HG03460 (cell line): ENCODE measurements around the gene SYNPO2L.
"Not testable (repeated sequence)": the region's sequence is repeated elsewhere in the genome, so short reads cannot be mapped to it uniquely, and the experiment has no call there.

ENCODE experiments used
- ATAC-seq: cut with Tn5 transposase; IDR thresholded peaks from one replicate; pipeline ENCODE4 v1.9.1; 2021; ENCODE audit not compliant: unreplicated experiment

The SYNPO2L gene, protein sequence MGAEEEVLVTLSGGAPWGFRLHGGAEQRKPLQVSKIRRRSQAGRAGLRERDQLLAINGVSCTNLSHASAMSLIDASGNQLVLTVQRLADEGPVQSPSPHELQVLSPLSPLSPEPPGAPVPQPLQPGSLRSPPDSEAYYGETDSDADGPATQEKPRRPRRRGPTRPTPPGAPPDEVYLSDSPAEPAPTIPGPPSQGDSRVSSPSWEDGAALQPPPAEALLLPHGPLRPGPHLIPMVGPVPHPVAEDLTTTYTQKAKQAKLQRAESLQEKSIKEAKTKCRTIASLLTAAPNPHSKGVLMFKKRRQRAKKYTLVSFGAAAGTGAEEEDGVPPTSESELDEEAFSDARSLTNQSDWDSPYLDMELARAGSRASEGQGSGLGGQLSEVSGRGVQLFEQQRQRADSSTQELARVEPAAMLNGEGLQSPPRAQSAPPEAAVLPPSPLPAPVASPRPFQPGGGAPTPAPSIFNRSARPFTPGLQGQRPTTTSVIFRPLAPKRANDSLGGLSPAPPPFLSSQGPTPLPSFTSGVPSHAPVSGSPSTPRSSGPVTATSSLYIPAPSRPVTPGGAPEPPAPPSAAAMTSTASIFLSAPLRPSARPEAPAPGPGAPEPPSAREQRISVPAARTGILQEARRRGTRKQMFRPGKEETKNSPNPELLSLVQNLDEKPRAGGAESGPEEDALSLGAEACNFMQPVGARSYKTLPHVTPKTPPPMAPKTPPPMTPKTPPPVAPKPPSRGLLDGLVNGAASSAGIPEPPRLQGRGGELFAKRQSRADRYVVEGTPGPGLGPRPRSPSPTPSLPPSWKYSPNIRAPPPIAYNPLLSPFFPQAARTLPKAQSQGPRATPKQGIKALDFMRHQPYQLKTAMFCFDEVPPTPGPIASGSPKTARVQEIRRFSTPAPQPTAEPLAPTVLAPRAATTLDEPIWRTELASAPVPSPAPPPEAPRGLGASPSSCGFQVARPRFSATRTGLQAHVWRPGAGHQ

DNA sequence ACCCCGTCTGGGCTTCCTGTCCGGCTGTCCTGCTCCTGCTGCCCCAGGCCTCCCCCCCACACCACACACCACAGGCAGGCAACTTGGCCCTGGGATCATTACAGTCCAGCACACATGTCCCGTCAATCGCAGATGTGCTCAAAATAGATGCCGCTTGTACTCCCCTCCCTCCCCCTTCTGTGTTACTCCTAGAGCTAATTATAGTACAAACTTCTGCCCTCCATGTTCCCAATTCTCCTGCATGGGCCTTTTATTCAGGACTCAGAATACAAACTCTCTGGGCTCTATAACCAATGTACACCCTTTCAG is at the start of gene SYNPO2L:
Gene SYNPO2L, minus strand, starts transcription at position 40 of the 309 bp plus-strand sequence. CDS start 107 bp downstream, outside the sequence.
- no peak for ATAC-seq

DNA sequence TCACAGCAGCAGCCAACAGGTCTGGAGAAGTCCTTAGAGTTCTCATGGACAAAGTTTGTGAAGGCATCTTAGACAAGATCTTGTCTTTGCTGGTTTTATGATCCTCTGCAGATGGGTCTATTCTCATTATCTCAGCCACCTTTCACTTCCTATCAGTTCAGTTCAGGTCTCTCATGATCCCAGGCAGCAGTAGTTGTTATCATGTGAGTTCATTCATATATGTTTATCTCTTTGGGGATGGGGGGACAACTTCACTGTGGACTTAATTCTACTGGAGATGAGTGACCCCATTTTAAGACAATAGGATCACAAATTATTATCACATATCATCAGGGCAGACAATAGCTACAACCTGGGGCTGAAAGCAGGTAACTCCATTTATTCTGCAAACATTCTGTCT is 48.1 kb upstream of the SYNPO2L start:
- not testable (repeated sequence) for ATAC-seq

DNA sequence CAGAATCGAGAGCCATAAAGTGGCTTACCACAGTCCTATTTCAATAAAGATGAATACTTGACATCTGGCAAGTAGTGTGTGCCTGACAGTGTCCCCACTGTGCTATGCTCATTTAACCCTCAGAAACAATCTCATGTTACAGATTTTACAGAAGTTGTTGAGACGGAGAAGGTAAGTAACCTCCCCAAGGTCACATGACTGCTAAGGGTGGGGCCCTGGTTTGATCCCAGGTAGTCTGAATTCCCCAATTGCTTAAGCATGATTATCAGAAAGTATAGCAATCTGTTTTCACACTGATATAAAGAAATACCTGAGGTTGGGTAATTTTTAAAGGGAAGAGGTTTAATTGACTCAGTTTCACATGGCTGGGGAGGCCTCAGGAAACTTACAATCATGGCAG is 43.0 kb upstream of the SYNPO2L start:
- ATAC-seq: not testable (repeated sequence)

DNA sequence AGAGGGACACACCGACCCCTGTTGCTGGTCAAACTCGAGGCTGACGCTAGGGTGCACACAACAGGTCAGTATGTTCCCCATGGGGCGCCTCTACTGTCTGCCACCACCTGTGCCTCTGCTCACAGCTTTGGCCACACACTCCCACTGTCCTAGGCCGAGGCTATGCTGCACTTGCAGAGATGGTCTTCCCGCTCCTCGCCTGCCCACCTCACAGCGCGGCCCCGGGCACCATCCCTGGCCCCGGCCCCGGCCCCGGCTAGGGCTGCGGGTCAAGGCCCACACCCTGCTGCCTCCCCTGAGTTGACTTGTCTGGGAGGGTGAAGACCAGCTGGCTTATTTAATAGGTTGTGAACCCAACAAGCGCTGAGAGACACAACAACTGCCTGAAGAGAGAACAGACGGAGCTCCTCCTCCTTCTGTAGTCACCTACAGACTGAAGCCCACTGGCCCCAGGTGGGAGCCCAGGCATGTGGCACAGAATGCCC is 41.9 kb upstream of the SYNPO2L start, which contains the start of gene AGAP5:
Gene AGAP5, minus strand, starts transcription at position 435 of the 485 bp plus-strand sequence. Its CDS starts 354 bp downstream, at position 81.
- not testable (repeated sequence) for ATAC-seq

DNA sequence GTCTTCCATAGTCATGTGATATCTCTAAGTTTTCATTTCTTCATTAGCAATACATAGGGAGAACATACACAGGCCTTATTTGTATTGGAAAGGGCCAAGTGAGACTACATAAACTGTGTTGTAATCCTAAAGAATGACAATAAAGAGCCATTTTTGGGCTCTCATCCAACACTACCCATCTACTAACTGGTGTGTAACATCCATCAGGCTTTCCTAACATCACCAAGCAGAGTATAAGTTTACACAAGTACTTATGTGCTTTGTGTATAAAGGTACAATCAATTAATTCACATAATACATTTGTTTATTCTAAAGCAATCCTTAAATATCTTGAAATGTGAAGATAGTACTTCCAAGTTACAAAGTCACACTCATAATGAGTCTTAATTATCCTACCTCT is 39.5 kb upstream of the SYNPO2L start:
- ATAC-seq: not testable (repeated sequence)

DNA sequence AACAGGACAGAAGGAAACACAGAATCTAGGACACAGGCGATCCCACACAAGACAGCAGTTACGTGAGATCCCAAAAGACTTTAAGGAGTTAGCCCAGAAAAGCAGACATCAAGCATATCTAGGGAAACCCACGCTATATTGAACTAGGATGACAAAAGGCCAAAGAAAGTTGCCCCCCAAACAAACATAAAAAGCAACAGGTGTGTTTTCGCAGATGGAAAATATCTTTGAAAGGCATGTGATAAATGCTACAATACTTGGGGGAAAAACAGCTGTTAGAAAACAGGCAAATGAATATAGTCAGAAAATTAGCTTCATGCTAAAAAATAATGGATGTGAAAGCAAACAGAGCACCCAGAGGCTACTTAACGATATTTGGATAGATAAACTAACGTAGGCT is 34.9 kb upstream of the SYNPO2L start:
- ATAC-seq: not testable (repeated sequence)

DNA sequence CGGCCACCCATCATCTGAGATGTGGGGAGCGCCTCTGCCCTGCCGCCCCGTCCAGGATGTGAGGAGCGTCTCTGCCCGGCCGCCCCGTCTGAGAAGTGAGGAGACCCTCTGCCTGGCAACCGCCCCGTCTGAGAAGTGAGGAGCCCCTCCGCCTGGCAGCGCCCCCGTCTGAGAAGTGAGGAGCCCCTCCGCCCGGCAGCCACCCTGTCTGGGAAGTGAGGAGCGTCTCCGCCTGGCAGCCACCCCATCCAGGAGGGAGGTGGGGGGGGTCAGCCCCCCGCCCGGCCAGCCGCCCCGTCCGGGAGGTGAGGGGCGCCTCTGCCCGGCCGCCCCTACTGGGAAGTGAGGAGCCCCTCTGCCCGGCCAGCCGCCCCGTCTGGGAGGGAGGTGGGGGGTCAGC is 33.8 kb upstream of the SYNPO2L start:
- ATAC-seq: not testable (repeated sequence)

DNA sequence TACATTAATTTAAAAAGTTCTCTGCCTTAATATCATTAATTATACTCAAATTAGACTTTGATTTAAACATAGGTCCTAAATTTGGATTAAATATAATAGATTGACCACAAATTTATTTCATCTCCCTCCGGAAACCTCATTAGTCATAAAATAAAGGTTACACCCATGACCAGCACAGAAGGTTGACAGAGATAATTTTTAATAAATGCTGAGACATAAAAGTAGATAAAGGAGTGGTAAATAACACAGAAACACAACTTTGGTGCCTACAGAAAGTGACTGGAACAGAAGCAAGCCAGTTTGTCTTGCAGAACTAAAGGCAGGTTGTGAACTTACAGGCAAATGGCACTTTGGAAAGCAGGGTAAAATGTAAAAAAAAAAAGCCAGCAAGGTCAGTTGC is 31.8 kb upstream of the SYNPO2L start:
- ATAC-seq: not testable (repeated sequence)

DNA sequence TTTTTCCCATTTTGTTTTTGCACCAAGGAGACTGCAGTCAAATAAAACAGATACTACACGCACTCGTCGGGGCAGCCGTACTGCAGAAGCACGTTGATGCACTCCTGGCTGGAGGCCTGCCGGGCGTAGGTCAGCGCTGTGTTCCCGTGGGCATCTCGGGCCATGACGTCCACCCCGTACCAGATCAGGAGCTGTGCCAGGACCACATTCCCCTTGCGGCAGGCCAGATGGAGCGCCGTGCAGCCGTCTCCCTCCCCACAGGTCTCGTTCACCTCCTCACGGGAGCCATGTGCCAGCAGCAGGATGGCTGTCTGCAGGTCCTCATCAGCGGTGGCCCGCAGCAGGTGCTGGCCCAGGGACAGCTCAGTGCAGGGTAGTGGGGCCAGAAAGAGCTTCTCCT is 18.7 kb upstream of the SYNPO2L start:
- not testable (repeated sequence) for ATAC-seq

DNA sequence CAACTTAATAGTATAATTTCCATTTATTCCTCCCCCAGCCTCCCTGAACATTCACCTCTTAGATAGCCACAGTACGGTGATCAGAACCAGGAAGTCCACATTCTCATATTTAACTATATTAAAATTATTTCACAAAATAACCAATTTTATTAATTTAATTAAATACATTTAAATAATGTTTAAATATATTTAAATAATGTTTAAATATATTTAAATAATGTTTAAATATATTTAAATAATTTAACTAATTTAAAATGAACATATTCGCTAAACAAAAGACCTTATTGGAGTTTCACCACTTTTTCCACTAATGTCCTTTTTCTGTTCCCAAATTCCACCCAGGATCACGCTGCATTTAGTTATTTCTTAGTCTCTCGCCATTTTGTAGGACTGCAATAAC is 12.5 kb upstream of the SYNPO2L start:
- ATAC-seq: not testable (repeated sequence)

DNA sequence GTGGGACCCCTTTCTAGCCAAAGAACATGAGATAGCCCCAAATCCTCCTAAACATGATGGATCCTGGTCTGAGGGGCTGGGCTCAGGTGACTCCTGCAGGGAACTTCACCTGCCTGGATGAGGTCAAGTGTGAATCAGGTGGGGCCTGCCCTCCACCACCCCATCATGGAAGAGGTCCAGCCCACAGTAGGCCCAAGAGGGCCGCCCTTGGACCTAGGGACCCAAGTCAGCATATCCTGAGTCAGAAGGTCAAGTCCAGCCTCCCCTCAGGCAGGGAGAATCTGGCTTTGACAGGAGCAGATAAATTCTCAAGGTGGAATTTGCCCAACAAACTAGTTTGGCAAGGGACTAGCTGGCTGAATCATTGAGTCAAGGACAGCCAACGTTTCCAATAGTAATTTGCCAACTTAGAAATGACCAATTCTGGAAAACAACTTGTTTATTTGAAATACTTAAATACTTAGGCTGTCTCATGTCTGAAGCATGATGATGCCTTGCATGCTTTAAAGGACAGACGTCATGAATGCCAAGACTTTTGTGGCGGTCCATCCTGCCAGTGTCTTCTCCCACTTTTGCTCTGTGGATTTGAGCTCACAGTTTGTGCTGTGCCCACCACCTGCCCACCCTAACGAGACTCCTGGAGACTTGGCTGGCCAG is 10.5 kb upstream of the SYNPO2L start:
- ATAC-seq: not testable (repeated sequence)

DNA sequence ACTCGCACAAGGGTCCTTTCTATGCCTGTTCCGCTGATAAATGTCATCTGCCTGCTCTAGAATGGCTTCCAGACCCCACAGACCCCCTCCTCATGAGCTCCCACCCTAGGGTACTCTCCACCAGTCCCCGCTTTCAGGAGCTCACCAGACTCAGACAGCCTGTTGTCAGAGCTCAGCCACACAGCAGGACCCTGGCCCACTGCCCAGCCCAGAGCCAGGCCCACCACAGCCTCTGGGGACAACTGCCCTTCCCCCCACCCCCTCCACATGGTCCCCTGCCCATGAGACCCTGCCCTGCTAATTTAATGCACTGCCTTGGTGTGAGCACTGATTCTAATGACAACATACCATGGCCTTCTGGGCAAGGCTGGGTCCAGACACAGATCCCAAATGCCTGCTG is 9.8 kb upstream of the SYNPO2L start:
- ATAC-seq: not testable (repeated sequence)

DNA sequence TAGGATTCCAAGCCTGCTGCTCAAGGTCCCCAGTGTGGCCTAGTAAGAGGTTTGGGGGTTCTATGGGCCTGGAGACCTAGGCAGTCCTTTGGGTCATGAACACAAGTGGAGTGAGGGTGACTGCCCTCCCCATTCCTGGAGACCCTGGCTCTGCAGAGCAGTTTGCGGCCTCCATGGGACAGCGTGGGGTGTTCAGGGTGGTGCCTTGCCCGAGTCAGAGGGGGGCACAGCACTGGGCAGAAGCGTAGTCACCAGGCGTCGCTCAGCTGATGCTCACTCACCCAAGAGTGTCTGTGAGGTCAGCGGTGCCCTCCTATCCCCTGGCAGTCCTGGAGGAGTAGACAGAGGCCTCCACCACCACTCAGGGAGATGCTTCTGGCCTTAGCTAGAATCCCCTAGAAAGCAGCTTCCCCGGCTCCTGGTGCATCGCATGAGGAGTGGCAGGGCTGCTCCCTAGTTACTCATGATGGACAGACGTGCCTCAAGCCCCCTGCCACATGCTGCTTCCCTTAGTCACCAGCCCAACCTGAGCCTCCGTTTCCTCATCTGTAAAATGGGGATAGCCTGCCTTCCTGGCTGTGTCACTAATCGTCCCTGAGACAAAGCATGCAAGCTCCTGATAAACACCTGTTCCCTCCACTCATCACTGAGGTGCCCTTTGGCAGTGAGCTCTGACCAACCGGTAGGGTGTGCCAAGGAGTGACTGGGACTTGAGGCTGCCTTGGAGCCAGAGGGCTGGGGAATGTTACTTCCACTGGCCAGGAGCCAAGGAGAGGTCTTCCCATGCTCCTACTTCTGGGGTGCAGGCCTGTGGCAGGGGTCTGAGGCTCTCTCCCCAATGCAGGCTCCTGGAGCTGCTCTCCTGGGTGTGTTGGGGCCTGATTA is 8.6 kb upstream of the SYNPO2L start:
- ATAC-seq: not testable (repeated sequence)

DNA sequence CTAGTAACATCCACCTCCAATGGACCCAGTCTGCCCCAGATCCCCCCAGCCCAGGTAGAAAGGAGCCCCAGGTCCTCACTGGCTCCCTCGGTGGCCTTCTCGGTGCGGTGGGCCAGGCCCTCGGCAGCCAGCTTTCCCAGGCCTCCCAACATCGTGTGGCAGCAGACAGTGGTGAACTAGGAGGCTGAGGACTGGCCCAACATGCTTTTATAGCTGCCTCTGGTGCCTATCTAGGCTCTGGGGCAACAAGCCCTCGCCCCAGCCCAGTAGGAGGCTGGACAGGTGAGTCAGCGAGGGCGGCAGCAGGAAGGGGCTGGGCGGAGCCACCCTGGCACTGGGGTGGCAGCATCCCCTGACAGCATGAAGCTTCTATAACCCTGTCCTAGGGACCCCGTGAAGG is 7.8 kb upstream of the SYNPO2L start:
- ATAC-seq: not testable (repeated sequence)

DNA sequence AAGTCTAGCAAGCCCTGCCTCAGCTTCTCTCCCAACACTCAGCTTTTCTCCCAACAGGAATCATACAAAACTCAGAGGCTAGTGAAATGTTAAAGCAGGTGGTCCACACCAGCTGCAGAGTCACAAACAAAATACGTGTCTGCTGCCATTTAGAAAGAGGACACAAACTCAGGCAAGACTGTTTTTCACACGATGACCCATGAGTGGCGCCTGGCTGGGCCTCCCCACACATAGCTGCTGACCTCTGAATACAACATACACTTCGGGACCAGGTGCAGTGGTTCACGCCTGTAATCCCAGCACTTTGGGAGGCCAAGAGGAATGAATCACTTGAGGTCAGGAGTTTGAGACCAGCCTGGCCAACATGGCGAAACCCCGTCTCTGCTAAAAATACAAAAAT is 6.9 kb upstream of the SYNPO2L start:
- ATAC-seq: not testable (repeated sequence)

DNA sequence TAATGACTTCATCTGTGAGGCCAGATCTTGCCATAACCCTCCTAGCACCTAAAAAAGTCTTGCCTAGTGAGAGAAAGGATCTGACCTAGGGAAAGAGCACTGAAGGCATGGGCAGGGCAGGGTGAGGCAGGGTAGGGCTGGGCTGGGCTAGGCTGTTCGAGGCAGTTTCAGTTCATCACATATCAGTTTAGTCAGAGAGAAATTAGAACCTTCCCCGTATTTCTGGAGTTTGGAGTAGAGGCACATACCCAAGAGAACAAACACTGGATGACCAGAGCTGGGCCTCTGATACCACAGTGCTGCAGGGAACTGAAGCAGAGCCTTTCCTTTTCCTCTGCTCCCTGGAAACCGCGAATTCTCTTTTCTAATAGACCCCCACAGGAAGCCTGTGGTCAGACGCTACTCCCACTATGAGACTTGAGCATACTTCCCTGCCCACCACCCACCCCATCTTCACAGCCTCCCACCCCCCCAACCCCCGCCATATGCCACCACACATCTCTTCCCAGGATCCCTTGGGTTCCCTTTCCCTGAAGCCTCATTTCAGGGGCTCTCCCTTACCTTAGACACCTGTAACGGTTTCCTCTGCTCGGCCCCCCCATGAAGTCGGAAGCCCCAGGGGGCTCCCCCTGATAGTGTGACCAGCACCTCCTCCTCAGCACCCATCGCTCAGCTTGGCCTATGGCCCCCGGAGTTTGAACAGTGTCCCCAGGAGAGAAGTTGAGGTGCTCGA is 406 bp downstream of the SYNPO2L start:
- ATAC-seq: no peak

DNA sequence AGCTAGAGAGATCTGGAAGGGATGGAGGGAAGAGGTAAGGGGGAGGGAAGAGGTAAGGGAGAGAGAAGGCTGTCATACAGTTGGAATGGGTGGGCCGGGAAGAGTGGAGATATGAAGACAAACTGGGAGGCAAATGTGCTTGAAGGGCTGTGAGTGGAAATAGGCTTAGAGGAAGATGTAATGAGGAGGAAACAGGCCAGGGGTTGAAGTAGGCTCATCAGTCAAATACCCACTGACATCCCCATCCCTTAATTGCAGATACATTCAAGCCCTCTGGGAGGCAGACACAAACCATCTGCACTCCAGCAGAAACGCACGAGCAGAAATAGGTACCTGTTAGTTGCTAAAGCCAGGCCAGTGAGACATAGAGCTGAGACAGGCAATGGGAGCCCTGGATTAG is 2.1 kb downstream of the SYNPO2L start:
- ATAC-seq: no peak

DNA sequence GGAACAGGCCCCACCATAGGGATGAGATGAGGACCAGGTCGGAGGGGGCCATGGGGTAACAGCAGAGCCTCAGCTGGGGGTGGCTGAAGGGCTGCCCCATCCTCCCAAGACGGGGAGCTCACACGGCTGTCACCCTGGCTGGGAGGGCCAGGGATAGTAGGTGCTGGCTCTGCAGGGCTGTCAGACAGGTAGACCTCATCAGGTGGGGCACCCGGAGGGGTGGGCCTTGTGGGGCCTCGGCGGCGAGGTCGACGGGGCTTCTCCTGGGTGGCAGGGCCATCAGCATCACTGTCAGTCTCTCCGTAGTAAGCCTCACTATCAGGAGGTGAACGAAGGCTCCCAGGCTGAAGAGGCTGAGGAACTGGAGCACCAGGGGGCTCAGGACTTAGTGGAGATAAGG is 2.6 kb downstream of the SYNPO2L start:
- no peak for ATAC-seq
